ENCODE data around the gene KRTAP5-6. TPM values are rescaled to one million over a fixed set of nuclear protein-coding genes. Genes with fewer than 3 reads are reported as not detected.
A peak's percentile ranks its signal among the peaks of the same experiment; 100 is the strongest.

The KRTAP5-6 gene
- total and polyA plus RNA-seq, 12 donors: not detected

DNA sequence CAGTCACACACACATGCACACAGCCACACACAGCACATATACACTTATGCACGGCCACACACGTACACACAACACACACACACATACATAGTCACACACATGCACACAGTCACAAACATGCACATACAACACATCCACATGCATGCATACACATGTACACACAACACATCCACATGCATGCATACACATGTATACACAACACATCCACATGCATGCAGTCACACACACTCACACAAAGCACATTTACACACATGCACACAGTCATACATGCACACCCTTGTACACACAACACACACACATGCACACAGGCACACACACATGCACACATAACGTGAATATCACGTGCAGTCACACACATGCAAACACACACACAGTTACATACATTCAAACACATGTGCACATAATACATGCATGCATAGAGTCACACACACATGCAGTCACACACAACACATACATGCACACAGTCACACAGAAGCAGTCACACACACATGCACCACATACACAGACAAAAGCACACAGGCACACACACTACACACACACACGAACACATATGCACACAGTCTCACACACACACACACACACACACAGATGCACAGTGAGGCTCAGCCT is 34.6 kb downstream of the KRTAP5-6 start:
- H3K4me1 ChIP-seq: no peaks in the 10 kb centered on the region
- 90 to 91% methylated on average over 5 of the region's 5 CpGs for WGBS, 2 donors
- TF ChIP-seq, protein P1, sequence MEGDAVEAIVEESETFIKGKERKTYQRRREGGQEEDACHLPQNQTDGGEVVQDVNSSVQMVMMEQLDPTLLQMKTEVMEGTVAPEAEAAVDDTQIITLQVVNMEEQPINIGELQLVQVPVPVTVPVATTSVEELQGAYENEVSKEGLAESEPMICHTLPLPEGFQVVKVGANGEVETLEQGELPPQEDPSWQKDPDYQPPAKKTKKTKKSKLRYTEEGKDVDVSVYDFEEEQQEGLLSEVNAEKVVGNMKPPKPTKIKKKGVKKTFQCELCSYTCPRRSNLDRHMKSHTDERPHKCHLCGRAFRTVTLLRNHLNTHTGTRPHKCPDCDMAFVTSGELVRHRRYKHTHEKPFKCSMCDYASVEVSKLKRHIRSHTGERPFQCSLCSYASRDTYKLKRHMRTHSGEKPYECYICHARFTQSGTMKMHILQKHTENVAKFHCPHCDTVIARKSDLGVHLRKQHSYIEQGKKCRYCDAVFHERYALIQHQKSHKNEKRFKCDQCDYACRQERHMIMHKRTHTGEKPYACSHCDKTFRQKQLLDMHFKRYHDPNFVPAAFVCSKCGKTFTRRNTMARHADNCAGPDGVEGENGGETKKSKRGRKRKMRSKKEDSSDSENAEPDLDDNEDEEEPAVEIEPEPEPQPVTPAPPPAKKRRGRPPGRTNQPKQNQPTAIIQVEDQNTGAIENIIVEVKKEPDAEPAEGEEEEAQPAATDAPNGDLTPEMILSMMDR (IDR thresholded peaks at IDR 0.05): no peak
- DNase-seq (no peak), ATAC-seq (no peak)
- intact Hi-C loops (cut with DNase I): no loop called here
- H3K9me3 ChIP-seq: peaks cover 0 to 7% (median 0%) of the 10 kb centered on the region in 11 donors
- peaks cover 5 to 91% (median 74%) of the 10 kb centered on the region in 7 donors for H3K27me3 ChIP-seq
- no peak overlapping the region for H3K4me3 ChIP-seq
- H3K36me3 ChIP-seq: no peaks in the 10 kb centered on the region
- no peak overlapping the region for H3K27ac ChIP-seq

DNA sequence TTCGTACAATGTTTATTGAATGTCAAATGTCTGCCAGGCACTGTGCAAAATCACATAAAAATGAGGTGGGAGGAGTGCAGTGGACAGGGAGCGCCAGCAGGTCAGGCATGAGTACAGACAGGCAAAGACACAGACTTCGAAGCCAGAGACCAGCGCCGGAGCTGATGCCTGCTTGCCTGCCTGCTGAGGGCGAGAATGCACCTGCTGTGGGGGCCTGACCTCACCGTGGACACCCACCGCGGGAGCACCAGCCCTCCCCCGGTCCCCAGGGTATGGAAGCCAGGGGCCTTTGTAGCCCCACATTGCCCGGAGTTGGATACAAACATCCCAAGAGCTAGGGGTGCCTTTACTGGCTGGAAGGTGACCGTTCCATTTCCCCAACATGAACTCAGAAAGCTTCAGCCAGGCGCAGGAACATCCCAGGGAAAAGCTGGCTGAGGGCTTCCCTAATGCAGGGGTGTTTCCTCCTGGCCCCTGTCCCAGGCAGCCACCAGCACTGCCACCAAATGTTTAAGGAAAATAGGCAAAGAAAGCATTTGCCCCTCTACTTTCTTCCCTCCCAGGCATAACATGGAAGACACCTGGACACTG is 35.5 kb downstream of the KRTAP5-6 start:
- DNase-seq (no peak), ATAC-seq (no peak)
- Histone ChIP-seq H3K4me3 (no peak overlapping the region), H3K27ac (no peak overlapping the region), H3K4me1 (no peaks in the 10 kb centered on the region), H3K9me3 (peaks cover 0 to 17% (median 0%) of the 10 kb centered on the region in 11 donors), H3K27me3 (peaks cover 5 to 94% (median 75%) of the 10 kb centered on the region in 7 donors), H3K36me3 (no peaks in the 10 kb centered on the region)
- TF ChIP-seq, protein P1 (IDR thresholded peaks at IDR 0.05): no peak
- 33 to 35% methylated on average over 13 of the region's 13 CpGs for WGBS, 2 donors
- intact Hi-C loops (cut with DNase I): no loop called here

DNA sequence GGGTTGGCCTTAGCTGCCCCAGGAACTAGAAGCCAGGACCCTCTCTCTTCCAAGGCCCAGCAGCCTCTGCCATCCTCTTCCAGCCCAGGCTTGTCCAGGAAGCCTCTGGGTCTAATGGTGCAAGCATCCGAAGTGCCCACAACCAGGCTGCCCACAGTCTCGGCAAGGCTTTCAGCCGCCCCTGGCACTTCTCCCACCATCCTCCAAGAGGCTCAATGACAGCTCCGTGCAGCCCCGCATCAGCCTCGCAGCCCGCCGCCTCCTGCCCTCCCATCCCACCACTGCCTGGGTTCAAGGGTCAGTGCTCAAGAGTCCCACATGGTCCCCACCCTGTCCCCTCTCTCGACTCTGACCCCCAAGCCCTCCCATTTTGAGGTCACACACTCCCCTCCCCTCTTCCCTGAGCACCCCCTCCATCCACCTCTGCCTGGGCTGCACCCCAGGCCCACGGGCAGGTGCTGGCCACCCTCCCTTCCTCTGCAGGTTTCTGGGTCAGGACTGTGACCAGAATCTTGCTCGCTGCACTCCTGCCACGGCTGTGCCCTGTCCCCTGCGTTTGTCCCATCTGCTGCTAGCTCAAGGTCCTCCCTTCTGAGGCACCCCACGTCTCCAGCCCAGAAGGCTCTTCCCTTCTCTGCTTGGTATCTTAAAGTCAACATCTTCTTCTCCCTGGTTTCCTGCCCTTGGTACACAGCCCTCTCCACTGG is 36.2 kb downstream of the KRTAP5-6 start:
- Histone ChIP-seq H3K9me3 (peaks cover 0 to 21% (median 0%) of the 10 kb centered on the region in 11 donors), H3K4me1 (no peaks in the 10 kb centered on the region), H3K4me3 (no peak overlapping the region), H3K27me3 (peaks cover 5 to 94% (median 74%) of the 10 kb centered on the region in 7 donors), H3K36me3 (no peaks in the 10 kb centered on the region), H3K27ac (no peak overlapping the region)
- 70 to 71% methylated on average over 14 of the region's 14 CpGs for WGBS, 2 donors
- no peak for DNase-seq
- TF ChIP-seq, protein P1 (IDR thresholded peaks at IDR 0.05): no peak
- ATAC-seq: peak in 2 of 8 donors; percentile 16 to 21
- intact Hi-C loops (cut with DNase I): no loop called here

DNA sequence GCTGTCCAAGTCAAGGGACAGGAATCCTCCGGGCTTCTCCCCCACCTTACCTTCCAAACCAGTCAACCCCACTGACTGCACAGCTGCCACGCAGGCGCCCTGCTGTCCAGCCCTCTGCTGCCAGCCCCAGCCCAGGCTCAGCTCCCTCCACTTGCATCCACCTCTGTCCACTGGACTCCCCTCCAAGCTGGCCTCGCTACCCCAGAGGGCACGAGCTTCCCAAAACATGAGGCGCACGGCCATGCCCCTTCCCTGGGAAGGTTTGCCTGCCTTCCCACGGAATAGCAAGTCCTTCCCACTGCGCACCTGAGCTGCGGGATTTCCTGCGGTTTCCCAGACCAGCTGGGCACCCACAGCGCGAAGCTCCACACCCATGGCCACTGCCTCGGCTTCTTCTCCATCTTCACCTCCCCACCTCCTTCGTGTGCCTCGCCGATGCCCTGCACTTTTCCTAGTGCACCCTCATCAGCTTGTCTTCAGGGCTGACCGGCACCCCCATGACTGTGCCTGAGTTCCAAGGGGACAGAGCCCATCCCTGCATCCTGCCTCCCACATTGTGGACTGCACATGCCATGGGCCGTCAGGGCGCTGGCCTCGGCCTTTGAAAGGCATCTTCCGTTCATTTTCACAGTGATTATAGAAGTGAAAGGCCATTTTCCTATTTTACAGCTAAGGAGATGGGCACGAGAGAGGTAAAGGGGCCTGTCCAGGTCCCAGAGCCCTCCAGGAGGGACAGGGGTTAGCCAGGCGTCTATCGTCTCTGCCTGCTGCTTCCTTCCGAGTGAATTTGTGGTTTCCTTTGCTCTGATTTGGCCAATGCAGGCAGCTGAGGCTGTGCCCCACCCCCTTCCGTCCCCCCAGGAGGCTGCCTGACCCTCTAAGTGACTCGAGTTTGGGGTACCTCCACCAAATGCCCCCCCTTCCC is 37.0 kb downstream of the KRTAP5-6 start:
- DNase-seq: no peak
- H3K36me3 ChIP-seq: no peaks in the 10 kb centered on the region
- intact Hi-C loops (cut with DNase I): no loop called here
- no peaks in the 10 kb centered on the region for H3K4me1 ChIP-seq
- no peak overlapping the region for H3K4me3 ChIP-seq
- no peak overlapping the region for H3K27ac ChIP-seq
- no peak for ATAC-seq
- peaks cover 5 to 94% (median 69%) of the 10 kb centered on the region in 7 donors for H3K27me3 ChIP-seq
- H3K9me3 ChIP-seq: peaks cover 0 to 24% (median 0%) of the 10 kb centered on the region in 11 donors
- 71% methylated on average over 28 of the region's 28 CpGs for WGBS, 2 donors
- TF ChIP-seq, protein P1 (IDR thresholded peaks at IDR 0.05): no peak
